HG03469 (cell line): ENCODE data around the gene SIGLEC11.
A peak's percentile ranks its signal among the peaks of the same experiment; 100 is the strongest.
"Not testable (repeated sequence)": the region's sequence is repeated elsewhere in the genome, so short reads cannot be mapped to it uniquely, and the experiment has no call there.

Experiments used
- ATAC-seq: cut with Tn5 transposase; IDR thresholded peaks from one replicate; pipeline ENCODE4 v1.9.1; 2021; ENCODE audit warnings: mild to moderate bottlenecking, moderate library complexity, moderate number of reproducible peaks; ENCODE audit not compliant: unreplicated experiment

SIGLEC11 gene

DNA sequence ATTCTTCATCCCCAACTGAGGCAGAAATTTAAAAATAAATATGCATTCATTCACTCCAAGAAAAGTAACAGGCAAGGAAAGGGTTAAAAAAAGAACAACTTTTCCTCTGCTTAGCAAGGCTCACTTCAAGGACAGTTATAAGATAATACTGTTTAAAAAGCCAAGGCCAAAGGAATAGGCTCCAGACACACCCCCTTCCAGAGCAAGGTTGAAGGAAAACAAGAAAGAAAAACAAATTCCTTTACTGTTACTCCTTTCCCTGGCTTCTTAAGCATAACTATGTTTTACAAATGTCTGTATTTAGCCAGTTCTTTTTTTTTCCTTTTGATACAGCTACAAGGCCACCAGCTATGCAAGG, 8.5 kb downstream of the SIGLEC11 start:
- no peak for ATAC-seq

DNA sequence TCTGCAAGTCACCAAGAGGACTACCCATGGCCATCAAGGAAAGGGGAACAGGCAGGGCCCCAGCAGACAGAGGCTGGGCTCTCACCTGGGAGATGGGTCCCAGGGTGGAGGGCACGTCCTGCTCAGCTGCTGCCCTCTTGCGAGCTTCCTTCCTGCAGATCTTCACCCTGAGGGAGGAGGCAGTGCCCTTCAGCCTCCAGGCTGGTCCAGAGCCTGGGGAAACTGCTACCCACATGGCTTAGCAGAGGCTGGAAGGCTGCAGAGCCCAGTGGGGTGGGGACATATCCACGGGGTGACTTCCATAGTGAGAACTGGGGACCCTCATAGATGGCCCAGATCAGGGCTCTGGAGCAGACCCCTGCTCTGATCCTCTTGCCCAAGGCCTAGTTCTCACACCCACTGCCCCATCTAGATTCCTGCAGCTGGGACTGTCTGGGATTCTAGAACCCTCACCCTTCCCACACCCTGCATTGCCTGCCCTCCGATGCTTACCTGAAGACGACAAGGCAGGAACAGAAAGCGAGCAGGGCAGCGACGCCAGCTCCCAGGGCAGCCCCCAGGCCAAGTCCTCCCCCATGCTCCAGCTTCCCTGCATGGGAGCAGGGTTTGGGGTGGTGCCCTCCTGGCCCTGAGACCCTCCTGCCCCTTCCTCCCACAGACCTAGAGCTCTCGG, 9.0 kb downstream of the SIGLEC11 start:
- ATAC-seq: no peak

DNA sequence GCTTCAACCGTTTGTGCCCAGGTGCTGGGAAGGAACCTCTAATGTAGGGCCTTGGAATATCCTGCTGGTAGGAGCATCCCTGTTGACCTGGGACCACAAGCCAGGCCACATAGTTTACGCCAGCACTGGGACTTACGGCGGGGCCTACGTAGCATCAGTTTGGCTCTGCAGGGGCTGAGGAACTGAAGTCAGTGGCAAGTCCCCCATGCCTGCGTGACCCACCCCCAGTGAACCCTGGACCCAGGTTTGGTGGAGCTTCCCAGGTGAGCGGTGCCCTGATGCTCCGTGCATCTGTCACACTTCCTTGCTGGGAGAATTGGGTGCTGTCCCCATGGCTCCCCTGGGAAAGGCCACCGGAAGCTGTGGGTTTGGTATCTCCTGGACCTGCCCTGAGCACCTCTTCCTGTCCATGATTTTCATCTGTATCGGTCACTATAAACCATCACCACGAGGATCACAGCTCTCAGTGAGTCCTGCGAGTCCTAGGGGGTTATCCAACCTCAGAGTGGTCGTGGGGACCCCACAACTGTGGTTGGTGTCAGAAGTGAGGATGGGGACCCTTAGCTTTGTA, 9.9 kb downstream of the SIGLEC11 start:
- ATAC-seq: no peak

DNA sequence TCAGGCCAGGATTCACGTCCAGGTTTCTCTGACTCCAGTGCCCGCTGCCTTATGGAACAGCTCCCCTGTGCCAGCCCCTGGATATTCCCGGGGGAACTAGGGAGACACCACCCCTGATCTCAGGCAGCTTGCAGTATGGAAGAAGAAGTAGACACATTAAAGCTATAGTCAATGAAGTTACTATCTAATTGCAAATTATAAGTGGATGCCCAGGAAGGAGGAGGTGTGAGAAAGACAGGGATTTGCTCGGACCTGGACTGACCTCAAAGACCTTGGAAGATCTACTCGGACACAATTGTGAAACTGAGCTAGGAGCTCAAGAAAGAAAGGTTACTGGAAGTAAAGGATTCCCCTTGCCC, 10.4 kb downstream of the SIGLEC11 start:
- no peak for ATAC-seq

DNA sequence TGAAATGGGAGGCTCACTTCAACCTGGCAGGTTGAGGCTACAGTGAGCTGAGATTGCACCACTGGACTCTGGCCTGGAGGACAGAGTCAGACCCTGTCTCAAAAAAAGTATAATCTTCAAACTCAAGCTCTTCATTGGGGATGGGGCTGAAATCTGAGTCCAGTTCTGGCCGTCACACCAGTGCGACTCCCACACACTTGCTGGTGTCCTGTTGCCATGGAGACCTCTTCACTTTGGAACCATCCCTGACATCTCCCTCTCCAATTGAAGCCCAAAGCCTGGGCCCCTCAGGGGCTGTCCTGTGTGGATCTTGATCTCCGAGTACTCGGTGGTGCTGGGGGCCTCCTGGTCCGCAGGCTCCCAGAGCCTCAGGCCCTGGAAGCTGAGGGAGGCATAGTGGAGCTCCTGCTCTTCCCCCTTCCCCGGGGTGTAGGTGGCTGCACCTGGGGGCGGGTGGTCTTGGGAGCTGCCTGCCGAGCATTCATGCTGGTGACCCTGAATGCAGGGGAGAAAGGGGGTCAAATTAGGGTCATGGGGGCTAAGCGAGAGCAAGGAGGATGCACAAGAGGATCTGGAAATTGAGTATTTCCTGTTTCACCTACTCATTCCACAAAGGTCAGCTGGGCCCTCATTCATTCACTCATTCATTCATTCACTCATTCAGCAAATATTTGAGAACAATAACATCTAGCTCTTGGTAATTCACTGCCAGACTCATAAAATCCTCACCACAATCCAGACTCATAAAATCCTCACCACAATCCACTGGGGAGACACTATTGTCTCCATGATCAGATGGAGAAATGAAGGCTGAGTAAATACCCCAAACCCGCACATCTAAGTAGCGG, 11.0 kb downstream of the SIGLEC11 start:
- no peak for ATAC-seq

DNA sequence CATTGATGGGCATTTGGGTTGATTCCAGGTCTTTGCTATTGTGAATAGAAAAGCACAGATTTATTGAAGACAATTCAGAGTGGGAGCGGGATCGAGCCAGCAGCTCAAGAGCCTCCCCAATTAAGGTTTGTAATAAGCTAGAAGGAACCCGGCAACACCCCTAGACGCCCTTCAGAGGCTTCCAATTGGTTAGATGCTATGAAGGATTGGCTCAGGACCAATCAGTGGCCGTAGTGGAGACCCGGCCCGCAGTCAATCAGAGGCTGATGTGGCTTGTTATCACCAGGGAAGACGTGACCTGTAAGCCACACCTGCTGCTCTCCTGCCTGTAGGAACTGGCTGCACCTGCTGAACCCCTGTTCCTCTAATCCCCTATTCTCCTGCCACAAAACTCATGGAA, 14.6 kb downstream of the SIGLEC11 start:
- ATAC-seq: no peak

DNA sequence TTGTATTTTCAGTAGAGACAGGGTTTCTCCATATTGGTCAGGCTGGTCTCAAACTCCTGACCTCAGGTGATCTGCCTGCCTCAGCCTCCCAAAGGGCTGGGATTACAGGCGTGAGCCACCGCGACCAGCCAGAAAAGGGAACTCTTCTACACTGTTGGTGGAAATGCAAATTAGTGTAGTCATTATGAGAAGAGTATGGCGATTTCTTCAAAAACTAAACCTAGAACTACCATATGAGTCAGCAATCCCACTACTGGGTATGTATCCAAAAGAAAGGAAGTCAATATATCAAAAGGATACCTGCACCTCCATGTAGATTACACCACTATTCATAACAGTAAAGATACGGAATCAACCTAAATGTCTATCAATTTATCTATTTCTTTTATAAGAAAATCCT, 16.4 kb downstream of the SIGLEC11 start:
- not testable (repeated sequence) for ATAC-seq

DNA sequence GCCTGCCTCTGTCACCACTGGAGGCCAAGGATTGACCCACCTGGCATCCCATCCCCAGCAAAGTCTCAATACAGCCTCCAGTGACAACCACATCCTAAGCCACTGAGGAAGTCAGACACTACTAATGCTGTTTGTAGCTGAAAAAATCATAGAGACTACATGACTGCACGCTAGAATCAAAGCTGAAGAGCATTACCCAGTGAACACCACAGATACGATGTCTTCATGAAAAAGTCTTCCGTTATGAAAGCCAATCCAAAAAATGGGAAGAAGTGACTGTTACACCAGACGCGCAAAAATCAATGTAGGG, 20.5 kb downstream of the SIGLEC11 start:
- ATAC-seq: no peak

DNA sequence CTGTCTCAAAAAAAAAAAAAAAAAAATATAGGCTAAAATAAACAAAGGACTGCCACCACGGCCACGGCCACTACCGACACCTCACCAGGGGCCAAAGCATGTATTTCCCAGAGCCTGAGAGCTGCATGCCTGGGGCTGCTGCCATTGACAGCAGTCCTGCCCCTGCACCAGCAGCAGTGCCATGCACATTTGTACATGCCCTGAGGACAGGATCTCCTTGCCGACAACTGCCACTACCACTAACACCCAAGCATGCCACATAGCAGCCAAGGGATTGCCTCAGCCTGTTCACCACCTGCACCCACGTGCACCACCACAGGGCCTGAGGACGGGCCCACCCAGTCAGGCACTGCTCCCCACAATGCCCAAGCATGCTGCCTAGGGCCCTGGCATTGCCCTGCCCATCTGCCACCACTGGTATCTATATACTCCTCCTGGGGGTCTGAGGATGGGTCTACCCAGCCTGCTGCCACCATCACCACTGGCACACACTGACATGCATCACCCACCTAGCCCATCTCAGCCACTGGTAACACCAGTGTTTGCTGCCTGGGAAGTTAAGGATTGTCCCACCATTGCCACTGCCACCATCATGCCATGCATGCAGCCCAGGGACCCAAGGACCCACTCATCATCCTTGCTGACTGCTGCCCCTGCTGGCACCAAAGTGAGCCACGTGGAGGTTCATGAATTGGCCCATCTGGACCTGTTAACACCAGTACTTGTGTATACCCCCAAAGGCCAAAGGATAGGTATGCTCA, 21.1 kb downstream of the SIGLEC11 start:
- no peak for ATAC-seq

DNA sequence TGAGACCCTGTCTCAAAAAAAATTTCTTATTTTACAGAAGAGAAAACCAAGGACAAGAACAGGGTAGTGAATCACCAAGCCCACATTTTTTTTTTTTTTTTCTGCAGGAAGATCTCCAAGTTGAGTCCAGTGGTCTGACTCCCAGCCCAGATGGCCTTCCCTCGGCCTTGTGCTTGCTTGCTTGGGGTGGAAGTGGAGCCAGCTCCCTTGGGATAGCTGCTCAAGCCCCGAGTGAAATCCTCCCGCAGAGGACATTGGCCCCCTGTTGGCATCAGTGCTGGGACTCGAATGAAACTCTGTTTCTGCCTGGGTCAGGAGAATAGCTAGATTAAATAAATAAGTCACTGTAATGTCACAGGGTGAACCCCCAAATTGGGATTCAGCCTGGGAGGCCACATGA, 22.3 kb downstream of the SIGLEC11 start:
- ATAC-seq: no peak

DNA sequence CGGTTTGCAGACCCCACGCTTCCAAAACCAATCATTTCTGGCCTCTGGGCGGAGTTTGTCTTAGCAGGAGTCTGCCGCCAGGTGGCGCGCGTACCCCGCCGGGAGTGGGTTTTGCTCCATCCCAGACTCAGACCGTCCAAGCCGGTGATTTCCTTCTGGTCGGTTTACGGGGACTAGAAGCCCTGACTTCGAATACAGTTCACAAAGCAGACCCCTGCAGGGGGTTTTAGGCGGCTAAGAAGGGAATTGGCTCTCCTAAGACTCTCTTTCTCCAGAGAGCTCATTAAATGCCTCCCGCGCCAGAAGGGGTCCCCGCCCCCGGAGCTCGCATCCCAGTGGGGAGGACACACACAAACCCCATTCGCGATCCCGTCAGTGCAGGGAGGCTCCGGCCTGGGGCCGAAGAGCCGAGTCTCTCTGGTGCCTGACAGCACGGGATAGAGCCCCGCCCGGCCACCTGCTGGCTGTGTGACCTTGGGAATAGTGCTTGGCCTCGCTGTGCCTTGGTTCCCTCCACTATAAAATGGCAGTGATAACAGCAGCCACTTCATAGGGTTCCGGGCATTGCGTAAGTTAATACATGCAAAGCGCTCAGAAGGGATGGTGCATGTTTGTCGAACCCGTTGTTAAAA, 23.1 kb downstream of the SIGLEC11 start:
- no peak for ATAC-seq

DNA sequence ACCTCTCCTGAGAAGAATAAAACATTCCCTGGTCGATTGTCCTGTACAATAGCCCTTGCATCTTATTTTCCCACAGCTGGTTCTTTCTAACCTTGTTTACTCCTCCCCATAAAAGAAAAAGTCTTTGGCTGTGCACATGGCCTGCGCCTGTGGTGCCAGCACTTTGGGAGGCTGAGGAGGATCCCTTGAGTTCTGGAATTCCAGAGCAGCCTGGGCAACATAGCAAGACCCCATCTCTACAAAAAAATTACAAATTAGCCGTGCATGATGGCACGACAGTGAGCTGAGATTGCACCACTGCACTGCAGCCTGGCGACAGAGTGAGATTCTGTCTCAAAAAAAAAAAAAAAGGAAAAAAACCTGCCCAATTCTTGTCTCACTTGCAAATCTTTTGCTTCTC, 24.4 kb downstream of the SIGLEC11 start:
- ATAC-seq: no peak

DNA sequence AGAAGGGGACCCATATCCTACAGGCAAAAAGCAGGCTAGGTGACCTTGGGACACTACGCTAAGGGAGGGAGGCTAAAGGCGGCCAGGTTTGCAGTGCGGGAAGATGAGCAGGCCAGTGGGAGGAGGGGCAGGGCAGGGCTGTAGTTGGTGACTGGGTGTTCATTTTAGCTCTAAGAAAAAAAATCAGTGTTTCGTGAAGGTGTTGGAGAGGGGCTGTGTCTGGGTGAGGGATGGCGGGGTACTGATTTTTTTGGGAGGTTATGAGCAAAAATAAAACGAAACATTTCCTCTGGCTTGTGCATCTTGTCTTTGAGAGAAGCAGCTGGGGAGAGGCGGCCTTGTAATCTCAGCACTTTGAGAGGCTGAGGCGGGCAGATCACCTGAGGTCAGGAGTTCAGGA, 27.3 kb downstream of the SIGLEC11 start:
- ATAC-seq: no peak

DNA sequence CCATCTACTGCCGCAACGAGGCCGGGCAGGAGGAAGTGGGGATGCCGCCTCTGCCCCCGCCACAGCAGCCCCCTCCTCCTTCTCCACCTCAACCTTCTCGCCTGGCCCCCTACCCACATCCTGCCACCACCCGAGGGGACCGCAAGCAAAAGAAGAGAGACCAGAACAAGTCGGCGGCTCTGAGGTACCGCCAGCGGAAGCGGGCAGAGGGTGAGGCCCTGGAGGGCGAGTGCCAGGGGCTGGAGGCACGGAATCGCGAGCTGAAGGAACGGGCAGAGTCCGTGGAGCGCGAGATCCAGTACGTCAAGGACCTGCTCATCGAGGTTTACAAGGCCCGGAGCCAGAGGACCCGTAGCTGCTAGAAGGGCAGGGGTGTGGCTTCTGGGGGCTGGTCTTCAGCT, 28.2 kb downstream of the SIGLEC11 start:
- ATAC-seq: no peak

DNA sequence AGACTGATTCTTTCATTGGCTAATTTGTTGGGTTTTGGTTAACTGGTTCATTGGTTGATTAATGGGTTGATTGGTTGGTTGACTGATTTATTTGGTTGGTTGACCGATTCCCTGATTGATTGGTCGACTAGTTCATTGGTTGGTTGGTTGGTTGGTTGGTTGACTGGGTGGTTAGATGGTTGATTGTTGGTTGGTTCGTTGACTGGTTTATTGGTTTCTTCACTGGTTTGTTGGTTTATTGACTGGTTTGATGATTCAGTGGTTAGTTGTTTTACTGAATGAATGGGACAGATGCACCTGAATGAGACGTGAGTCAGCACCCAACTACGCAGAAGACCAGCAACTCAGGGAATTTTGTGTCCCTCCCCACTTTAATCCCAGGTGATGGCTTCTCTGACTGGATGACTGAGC, 28.9 kb downstream of the SIGLEC11 start:
- no peak for ATAC-seq

DNA sequence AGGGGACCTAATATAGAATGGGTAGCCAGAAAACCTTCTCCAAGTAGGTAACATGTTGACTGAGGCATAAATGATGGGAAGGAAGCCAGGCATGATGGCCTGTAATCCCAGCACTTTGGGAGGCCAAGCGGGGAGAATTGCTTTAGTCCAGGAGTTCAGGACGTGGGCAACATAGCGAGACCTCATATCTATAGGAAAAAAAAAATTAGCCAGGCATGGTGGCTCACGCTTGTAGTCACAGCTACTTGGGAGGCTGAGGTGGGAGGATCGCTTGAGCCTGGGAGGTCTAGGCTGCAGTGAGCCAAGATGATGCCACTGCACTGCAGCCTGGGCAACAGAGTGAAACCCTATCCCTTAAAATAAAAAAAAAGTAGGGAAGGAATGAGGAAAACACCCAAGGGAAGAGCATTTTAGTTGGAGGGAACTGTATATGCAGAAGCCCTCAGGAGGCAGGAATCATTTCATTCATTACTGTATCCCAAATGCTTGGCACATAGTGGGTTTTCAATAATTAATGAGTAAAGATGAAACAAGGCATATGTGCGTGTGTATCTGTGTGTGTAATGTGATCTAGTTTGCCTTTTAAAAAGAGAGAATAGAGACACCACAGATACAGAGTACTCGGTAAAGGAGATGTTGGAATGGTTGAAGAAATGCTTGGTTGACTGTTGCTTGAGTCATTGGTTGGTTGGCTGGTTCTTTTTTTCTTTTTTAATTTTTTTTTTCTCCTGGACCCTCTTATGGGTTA, 29.5 kb downstream of the SIGLEC11 start:
- no peak for ATAC-seq

DNA sequence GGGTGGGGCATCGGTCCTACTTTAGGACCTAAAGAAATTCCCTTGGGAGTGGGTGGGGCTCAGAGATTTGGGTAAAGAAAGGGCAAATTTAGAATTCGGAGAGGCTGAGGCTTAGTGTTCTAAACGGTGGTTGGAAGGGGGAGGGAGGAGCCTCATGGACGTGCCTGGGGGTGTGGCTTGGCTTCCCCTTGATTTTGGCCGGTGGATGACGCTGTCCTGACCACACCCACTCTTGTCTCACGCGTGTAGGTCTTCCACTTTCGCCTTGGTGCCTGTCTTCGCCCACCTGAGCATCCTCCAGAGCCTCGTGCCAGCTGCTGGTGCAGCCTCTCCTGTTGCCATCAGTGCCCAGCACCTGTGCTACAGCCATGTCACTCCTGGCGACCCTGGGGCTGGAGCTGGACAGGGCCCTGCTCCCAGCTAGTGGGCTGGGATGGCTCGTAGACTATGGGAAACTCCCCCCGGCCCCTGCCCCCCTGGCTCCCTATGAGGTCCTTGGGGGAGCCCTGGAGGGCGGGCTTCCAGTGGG, 30.4 kb downstream of the SIGLEC11 start:
- no peak for ATAC-seq

DNA sequence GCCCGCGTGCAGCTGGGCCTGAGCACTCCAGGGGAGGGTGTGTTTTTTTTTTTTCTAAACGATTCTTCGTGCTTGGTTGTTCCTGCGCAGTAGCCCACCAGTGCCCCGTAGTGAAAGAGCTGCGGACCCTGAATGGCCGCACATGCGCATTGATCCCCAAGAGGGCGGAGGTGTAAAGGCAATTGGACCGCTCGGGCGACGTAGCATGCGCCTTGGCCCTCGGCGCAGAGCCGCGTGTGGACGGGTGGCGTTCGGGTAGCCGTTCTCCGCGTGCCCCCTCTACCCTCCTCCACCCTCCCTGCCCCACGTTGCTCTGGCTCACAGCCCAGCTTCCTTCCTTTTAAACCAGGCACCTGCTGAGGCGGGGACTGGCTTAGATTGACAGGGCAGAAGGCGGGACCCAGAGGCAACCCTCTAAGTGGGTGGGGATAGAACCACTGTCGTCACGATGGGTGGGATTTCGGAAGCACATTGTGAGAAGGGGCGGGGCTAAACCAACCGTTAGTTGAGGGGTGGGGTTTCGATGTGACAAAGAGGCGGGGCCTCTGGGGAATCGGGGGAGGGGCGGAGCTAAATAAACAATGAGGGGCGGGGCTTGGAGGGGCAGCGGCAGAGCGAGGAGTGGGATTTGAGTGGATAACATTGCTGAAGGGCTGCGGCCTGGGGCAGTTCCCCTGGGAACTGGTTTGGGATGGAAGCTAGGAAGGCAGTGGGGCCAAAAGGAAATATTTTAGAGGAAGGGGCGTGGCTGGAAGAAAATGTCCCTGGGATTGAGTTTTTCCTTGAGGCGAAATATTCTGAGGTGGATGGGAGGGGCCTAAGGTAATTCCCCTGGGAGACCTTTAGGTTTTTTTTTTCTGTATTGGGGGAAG, 31.1 kb downstream of the SIGLEC11 start:
- ATAC-seq: peak; percentile 61

DNA sequence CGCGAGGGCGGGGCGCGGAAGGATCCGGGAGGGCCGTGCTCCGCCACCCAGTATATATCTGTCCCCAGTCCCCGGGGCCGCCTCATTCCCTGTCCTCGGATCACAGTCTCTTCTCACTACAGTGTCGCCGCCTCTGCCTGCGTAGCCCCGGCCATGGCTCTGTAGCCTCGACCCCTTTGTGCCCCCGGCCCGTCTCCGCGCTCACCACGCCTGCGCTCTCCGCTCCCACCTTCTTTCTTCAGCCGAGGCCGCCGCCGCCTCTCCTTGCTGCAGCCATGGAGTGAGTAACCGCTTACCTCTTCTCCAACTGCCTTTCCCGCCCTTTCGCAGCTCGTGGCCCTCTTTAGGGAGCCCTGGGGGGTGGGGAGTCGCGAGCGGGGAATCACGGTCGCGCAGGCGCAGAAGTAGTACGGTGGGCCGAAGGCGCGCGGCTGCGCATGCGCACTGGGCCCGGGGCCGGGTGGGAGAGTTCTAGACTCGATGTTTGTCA, 31.8 kb downstream of the SIGLEC11 start, which contains the start of the genes ATF5 and NUP62:
ATF5 (plus strand) TSS at position 85 of the 490 bp plus-strand sequence. CDS start 1,646 bp downstream, outside the sequence.
NUP62 (minus strand) TSS at position 384 of the 490 bp plus-strand sequence. CDS start 19,697 bp downstream, outside the sequence.
- ATAC-seq: peak; percentile 20
